Germinal center (tissue), 1 donor: Measurements from ENCODE around the gene PPA1.
"Not testable (repeated sequence)": the region's sequence is repeated elsewhere in the genome, so short reads cannot be mapped to it uniquely, and the experiment has no call there.

ENCODE experiments used
- DNase-seq: peaks from one replicate; pipeline ENCODE4 v3.0.0; 2012; ENCODE audit warnings: mixed read lengths, low spot score

The PPA1 gene

DNA sequence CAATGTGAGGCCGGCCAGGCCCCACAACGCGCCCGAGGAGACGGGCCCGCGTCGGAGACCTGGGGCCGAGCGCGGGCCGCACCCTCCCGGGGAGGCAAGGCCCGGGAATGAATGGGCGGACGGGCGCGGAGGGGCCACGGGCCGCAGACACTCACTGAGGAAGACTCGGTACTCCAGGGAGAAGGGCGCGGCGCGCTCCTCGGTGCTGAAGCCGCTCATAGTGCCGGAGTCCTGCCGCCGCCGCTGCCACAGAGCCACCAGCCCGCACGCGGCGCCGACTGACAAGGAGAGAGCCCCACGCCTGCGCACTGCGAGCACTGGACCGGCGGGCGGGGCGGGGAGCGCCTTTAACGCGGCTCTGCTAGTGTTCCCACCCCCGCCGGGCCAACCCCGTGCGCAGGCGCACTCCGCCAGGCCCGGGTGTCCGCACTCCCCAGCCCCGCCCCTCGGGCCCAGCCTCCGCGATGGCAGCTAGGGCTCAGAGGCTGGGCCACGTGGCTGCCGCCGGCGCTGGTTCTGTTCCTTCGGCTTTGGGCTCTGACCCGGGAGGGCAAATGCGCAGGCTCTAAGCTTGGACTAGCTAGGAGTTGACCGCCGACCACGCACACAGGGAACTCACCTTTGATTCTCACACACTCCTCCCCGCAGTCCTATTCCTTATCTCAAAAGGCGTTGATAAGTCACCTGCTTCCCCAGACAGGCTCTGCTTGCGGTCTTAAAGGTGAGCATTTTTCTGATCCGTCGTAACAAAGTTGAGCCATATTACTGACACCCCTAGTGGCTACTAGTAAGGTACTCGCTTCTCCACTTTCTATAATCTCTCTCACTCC is at the start of gene PPA1:
TSS of gene PPA1 (minus strand) at position 321 of the 830 bp plus-strand sequence. CDS start at position 219, 102 bp downstream.
- DNase-seq: peak; percentile 100

DNA sequence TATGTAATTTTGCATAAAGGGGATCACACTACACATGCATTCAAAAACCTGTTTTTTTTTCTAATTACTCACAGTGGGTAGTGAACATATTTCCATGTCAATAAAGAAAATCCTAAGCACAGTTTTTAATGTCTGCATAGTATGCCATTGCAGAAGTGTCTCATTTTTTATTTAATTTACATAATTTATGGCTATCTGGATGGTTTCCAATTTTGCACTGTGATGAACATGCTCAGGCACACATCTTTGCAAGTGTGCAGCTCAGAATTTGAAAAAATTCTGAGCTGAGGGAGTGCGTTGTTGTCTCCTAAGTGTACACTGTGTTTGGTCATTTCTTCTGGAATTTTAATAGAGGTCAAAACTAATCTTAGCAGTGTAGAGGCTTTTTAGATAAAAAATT is 48.4 kb upstream of the PPA1 start:
- DNase-seq: no peak

DNA sequence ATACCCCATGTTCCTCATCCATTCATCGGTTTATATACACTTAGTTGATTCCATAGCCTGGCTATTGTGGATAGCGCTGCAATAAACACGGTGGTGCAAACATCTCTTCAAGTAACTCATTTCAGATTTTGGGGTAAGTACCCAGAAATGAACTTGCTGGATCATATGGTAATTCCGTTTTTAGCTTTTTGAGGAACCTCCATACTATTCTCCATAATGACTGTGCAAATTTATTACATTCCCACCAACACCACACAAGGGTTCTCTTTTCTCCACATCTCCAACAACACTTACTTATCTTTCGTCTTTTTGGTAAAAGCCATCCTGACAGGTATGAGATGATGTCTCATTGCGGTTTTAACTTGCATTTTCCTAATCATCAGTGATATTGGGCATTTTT is 46.9 kb upstream of the PPA1 start:
- DNase-seq: no peak

DNA sequence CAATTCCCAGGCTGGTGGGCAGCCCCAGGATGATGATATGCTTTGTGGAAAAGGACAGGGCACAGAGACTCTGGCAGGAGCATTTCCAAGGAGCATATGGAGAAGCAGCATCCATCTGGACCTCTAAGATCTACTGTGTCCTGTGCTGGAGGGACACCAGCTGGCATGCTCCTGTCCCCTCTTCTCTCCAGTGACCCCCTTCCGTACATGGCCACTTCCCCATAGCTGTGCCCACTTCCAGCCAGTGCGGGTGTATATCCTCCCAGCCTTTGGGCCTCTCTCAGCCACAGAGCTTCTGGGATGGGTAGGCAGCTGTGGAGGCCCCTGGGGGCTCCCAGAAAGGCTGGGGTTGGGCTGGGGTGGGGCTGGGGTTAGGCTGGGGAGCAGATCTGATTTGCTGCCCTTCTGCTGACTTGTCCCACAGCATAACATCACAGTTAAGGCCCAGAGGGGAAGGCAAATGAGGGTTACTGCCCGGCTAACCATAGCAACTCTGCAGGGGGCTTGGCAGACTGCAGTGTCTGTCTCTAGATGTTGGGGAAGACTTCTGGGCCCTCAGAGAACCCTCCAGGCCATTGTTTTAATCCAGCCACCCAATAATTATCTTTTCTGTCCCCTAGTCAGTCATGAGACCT is 44.3 kb upstream of the PPA1 start:
- no peak for DNase-seq

DNA sequence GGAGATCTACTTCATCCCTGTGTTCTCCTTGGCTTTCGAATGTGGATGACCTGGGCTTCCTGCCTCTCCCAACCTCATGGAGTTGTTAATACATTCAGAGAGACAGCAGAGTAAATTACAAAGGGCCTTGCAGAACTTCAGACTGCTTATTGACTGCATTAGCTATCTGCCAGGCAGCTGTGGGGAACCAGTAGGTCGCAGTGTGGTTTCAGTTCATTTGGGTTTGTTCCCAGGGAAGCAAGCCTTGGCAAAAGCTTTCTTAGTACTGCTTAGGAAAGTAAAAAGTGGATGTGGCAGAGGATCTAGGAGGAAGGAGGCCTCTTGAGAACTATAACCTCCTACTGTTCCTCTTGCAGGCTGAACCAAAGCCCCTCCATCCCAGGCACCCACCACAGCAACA is 41.4 kb upstream of the PPA1 start:
- no peak for DNase-seq

DNA sequence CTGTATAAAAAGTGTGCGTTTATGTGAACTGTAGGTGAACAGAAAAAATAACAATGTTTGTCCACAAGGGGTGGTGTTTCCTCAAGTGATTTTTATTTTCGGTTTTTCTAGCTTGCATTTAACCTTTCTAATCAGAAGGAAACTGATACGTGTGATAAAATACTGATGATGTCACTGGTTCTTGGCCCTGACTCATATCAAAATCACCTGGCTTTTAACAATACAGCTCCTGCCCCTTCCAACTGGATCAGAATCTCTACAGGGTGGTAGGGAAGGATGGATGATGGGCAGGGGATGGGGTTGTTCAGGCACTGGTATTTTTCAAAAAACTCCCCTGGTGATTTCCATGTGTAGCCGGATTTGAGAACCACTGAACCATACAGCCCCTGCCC is 39.7 kb upstream of the PPA1 start:
- peak; percentile 56 for DNase-seq

DNA sequence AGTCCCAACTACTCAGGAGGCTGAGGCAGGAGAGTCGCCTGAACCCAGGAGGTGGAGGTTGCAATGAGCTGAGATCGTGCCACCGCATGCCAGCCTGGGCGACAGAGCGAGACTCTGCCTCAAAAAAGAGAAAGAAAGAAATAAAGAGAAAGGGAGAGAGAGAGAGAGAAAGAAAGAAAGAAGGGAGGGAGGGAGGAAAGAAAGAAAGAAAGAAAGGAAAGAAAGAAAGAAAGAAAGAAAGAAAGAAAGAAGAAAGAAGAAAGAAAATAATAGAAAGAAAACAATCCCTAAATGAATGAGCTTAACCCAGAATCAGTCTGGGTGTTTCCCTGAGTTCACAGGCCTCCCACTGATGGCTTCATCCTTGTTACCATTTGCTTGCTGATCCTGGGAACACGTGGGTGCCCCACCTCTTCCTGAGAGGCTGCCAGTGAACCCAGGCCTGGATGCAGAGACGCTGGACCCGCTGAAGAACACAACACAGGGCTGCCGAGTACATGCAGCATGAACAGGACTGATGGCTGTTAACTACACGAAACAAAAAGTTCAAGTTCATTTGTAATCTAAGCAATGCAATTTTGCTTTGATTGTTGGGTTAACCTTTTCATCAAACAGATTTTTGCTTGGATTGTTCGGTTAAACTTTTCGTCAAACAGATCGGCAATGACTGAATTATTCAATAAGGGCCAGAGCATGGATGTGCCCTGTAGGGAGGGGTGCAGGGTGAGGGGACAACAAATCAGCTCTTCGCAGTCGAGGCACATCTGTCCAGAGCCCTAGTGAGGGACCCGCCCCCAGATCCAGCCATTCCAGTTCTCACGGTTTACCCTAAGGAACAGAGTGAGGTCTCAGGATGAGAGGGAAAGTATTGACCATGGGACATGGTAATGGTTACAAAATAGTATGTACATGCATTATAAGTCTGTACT is 39.0 kb upstream of the PPA1 start:
- DNase-seq: no peak

DNA sequence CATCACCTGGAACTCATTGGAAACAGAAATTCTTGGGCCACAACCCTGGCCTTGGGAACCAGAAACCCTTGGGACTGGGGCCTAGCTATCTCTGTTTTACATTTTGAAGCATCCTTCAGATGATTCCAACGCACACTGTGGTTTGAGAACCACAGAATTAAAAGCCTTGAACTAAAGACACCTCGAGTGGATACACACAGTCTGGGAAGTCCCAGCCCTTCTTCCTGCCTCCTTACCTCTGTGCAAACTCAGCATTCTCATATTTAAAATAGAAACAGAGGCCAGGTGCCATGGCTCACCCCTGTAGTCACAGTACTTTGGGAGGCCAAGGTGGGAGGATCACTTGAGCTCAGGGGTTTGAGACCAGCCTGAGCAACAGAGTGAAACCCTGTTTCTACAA is 37.7 kb upstream of the PPA1 start:
- DNase-seq: no peak

DNA sequence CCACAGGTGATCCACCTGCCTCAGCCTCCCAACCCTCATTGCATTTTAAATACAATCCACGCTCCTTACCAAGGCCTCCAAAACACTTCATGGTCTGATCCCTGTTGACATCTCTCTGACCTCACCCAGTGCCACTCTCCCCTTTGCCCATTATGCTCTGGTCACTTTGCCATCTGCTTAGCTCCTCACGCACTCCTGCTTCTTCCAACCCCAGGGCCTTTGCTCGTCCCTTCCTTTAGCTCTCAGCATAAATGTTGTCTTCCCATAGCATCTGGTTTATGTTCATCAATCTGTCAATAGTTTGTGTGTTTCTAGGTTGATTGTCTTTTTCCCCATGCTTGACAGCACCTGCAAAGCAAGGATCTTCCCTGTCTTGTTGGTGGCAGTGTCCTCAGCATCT is 36.5 kb upstream of the PPA1 start:
- no peak for DNase-seq

DNA sequence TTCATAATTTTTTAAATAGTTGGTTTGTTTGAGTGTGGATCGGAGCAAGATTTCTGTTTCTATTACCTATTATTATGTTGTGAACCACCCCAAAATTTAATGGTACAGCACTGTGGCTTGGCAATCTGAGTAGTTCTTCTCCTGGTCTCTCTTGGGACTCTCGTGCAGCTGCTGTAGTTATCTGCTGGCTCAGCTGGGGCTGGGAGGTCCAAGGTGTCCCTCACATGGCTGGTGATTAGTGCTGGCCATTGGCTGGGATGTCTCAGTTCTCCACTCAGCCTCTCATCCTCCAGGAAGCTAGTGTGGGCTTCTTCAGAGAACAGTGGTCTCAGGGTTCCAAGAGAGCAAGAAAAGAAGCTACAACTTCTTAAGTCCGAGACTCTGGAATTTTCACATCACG is 35.1 kb upstream of the PPA1 start:
- no peak for DNase-seq

DNA sequence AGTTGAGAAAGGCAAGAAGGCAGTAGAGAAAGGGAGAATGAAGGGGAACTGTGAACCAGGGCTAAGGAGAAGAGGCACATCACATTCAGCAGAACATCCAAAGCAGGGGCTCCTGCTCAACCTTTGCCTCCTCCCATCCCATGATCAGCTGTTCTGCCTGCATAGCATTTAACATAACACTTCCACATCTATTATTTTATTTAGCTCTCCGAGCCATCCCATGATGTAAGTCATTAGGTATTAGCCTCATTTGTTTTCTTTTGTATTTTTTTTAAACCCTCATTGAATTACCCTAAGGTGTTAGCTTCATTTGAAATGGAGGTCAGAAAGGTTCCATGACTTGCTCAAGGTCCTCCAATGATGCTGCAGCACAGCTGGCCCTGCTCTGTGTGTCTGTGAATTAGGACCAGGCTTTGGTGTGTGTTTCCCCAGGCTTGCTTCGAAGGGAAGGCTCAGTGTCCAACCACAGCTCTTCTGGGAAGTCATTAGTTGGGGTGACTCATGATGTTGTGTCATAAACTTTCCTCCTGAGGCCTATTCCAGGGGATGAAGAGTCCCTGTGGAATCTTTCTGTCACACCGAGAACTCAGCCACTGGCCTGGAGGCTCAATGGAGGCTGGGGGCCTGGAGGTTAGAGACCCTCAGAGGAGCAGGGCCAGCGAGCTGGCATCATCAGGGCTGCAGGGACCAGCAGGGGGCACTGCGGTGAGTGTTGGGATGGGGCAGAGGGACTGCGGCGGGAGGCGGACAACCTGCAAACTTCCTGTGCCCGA is 34.1 kb upstream of the PPA1 start:
- peak; percentile 35 for DNase-seq

DNA sequence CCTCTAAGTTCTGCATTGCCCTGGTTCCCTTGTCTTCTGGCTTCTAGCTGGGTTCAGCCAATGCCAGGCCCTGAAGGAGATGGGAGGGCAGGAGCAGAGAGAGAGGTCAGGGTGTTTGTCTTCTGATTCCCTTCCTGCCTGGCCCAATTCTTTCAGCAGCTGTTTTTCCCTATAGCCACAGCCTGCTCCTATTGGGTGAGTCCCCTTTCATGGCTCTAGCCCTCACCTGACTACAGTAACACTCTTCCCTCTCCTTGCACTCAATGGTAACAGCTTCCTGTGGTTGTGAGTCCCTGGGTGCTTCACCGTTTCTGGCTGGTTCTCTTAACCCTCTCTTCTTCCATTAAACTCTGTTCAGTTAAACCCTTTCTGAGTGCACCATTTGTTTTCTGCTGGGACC is 33.5 kb upstream of the PPA1 start:
- DNase-seq: no peak

DNA sequence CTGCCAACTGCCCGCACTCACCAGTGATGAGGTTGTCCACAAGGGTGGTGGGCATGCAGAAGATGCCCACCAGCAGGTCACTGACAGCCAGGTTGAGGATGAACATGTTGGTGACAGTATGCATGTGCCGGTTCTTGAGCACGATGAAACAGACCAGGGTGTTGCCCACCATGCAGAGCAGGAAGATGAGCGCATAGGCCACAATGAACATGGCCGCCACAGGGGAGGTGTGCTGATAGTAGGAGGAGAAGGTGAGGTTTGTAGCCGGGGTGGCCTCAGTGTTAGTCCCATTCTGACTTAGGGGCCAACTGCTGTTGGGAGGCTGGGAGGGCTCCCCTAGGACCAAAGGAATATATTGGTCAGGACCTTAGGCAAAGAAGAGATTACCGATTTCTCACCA is 32.8 kb upstream of the PPA1 start:
- DNase-seq: no peak

DNA sequence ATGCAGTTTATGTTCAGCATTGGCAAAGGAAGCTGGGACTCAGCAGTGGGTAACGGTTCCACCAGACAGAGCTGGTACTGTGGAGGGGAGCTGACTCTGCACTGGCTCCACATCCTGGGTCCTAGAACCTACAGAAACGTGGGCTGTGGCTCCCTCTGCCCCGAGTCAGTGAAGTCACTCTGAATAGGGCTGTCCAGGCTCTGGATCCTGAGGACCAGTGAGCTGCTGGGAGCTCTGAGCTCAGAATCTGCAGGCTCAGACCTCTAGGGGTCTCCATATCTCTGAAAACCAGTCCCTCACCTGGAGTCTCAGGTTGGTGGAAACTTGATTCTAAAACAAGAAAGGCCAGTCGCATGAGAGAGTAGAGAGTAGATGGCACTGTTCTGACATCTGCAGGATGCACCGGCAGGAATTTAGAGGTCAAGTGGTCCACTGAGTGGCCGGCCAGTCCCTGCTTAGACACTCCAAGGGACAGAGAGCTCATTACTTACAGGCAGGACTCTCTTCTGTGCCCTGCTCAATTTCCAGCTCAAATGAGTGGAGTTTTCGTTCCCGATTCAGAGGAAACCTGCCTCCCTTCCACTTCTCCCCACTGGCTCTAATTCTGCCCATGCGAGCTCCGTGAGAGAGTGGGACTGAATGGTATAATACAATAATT is 31.9 kb upstream of the PPA1 start:
- DNase-seq: peak; percentile 35

DNA sequence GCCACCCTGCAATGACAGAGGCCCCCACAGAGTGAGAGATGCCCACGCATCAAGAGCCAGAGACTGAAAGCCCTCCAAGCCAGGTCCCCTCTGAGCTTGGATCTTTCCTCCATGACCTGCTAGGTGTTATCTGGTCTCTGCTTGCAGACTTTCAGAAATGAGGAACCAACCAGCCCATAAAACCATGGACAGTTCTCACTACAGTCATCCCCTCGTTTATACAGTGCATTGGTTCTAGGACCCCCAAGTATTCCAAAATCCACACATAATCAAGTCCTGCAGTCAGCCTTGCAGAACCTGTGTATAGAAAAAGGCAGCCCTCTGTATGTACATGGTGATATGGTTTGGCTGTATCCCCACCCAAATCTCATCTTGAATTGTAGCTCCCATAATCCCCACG is 27.5 kb upstream of the PPA1 start:
- no peak for DNase-seq

DNA sequence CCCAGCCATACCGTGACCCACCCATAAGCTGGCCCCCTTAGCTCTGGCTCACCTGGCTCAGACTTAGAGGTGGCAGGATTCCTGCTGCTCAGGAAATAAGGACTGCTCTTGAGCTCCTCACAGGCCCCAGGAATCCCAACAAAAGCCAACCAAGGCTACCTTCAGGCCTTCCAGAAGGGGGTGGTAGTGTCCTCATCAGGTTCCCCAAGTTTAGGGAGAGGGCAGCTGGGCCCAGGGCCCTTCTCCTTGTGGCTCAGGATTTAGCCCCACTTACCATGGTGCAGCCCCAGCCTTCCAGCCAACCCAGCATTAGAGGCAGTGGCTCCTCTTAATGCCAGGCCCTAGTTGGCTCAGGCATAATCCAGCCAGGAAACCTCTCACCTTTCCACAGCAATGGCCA is 27.0 kb upstream of the PPA1 start:
- no peak for DNase-seq

DNA sequence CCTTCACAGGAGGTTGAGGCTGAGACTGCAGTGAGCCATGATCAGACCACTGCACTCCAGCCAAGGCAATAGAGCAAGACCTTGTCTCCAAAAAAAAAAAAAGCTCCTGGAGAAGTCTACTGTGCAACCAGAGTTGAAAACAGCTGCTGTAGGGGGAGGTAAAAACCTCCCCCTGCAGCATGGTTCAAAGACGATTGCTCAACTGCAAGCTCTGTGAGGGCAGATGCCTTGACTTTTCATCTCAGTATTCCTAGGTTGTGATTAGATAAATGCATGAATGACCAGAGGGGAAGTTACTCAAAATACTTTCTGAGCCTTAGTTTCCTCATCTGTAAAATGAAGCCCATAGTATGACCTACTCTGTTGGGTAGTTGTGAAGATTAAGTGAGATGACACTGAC is 25.0 kb upstream of the PPA1 start:
- no peak for DNase-seq

DNA sequence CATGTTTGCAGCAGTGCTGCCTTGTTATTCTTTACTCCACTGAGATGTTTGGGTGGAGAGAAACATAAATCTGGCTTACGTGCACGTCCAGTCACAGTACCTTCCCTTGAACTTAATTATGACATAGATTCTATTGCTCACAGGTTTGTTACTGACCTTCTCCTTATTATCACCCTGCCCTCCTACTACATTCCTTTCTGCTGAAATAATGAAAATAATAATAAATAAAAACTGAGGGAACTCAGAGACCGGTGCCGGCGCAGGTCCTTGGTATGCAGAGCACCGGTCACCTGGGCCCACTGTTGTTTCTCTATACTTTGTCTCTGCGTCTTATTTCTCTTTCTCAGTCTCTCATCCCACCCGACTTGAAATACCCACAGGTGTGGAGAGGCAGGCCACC is 24.6 kb upstream of the PPA1 start:
- not testable (repeated sequence) for DNase-seq

DNA sequence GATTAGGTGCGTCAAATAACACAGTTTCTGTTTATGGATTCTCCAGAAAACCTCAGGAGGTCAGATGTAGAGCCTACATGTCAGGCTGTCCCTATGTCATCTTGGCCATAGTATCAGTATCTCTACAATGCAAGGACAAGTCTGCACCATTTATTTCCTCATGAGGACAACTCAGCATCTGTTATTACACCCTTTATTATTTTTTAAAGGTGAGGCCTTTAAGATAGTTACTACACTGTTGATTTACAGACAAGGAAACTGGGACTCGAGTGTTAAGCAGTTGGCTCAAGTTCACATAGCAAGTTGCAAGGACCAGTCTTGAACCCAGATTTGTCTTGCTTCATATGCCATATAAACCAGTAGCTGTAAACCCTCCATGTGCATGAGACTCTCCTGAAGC is 23.2 kb upstream of the PPA1 start:
- no peak for DNase-seq

DNA sequence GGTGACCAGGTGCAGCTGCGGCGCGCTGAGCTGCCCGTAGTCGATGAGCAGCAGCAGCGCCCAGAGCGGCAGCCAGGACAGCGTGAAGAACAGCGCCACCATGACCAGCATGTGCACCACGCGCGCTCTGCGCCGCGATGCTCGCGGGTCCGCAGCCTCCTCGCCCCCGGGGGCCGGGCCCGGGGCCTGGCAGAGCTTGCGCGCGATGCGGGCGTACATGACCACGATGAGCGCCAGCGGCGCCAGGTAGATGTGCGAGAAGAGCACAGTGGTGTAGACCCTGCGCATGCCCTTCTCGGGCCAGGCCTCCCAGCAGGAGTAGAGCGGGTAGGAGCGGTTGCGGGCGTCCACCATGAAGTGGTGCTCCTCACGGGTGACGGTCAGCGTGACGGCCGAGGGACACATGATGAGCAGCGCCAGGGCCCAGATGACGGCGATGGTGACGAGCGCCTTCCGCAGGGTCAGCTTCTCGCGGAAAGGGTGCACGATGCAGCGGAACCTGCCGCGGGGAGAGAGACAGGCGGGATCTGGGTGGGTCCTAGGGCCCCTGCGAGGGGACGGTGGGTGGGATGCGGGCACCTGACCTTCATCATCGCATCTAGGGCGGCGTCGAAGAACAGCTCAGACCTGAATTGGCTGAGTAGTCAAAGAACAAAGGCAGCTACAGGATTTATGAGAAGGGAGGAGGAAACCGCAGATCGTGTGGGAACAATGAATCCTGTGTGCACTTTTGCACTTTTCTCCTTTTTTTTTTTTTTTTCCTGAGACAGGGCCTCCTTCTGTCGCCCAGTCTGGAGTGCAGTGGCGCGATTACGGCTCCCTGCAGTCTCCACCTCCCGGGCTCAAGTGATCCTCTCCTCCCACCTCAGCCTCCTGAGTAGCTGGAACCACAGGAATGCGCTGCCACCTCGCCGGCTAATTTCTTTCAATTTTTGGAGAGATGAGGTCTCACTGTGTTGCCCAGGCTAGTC is 22.4 kb upstream of the PPA1 start:
- DNase-seq: peak; percentile 19
